Activated CD4-positive, alpha-beta T cell treated with anti-CD3 and anti-CD28 coated beads, Interleukin-2, amount 50 U/mL, for 48 hours (primary cell): ENCODE data around the gene CLEC4C.

ENCODE experiments used
- DNase-seq, 2 experiments: peaks; one replicate each; pipeline ENCODE4 v3.0.0-alpha.2; 2020

Gene CLEC4C

DNA sequence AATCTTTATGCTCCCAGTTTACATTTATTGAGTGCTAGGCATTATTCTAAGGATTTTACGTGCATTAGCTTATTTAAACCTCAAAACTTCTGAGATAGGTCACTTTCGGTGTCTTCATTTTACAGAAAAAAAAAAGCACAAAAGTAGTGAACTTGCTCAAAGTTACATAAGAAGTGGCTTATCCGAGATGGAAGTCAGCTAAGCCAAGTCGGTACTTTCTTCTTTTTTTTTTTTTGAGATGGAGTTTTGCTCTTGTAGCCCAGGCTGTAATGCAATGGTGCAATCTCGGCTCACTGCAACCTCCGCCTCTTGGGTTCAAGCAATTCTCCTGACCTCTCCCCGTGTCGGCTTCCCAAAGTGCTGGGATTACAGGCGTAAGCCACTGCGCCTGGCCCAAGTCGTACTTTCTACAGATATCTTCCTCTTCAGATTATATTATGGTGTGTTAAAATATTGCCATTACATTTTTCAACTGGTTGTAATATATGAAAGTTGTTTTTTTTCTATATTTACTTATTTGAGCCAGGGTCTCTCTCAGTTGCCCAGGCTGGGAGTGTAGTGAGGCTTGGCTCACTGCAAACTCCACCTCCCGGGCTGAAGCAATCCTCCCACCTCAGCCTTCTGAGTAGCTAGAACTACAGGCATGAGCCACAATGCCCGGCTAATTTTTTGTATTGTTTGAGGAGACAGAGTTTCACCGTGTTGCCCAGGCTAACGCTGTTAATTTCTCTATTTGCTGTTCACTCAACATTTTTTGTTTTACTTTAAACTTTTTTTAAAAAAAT lies 27.0 kb downstream of the CLEC4C start:
- DNase-seq: no peak

- DNase-seq: no peak
These were observed 30.8 kb downstream of the CLEC4C start for GRCh38 chr12:7716381-7716780.

GRCh38 chr12:7712841-7713442 lies 34.2 kb downstream of the CLEC4C start:
- no peak for DNase-seq

DNA sequence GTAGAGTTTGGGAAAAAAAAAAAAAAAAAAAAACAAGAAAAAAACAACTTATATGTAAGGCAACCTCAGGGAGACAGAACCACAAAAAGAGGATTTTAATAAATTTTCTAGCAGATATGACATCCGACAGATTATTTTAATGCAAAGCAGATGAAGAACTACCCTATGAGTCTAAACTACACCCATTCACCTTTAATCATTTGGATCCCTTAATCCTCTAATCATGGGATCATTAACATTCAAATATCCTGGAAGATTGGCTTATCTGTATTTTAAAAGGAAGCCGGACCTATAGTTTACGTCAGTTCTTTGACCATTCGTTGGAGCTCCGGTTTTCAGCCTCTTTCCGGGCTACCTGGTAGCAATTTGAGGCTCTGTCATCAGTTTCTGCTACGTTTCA lies 36.0 kb downstream of the CLEC4C start, which contains the start of gene DPPA3:
Gene DPPA3 (plus strand): TSS at position 301 of the 400 bp plus-strand sequence. CDS start 138 bp downstream, outside the sequence.
- DNase-seq: no peak

GRCh38 chr12:7709969-7710675 lies 37.1 kb downstream of the CLEC4C start:
- DNase-seq: no peak

- DNase-seq: no peak
These were observed 41.3 kb downstream of the CLEC4C start for GRCh38 chr12:7705846-7706245.

DNA sequence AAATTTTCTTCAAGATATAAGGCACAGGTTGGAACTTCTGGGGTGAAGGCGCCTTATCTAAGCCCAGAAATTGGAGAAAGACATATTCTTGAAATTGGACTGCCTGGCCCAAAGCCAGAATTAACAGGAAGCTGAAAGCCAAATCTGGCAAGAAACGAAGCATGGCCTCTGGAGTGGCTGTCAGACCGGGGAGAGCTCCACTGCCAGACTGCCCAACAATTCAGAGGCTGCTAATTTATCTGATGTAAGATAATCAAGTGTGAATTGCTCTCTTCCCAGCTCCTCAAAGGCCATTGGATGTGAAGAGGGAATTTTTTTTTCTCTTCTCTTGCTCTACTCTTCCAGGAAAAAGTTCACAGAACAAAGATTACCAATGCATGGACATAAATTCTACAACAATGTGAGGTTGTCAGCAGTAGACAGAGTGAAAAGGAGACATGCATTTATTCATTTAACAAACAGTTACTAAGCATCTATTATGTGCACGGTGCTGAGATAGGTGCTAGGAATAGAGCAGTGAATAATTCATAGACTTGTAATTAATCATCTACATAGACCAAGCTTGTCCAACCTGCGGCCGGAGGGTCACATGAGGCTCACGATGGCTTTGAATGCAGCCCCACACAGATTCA lies 51.5 kb downstream of the CLEC4C start, which contains the start of gene GDF3:
Gene GDF3 (minus strand): TSS at position 210 of the 632 bp plus-strand sequence. CDS start 47 bp downstream, at position 163.
- DNase-seq: no peak

GRCh38 chr12:7695237-7695560 lies 52.0 kb downstream of the CLEC4C start:
- no peak for DNase-seq

GRCh38 chr12:7694556-7695236 lies 52.5 kb downstream of the CLEC4C start:
- DNase-seq: no peak

- DNase-seq: no peak
These were observed 53.4 kb downstream of the CLEC4C start for GRCh38 chr12:7693793-7694192.

DNA sequence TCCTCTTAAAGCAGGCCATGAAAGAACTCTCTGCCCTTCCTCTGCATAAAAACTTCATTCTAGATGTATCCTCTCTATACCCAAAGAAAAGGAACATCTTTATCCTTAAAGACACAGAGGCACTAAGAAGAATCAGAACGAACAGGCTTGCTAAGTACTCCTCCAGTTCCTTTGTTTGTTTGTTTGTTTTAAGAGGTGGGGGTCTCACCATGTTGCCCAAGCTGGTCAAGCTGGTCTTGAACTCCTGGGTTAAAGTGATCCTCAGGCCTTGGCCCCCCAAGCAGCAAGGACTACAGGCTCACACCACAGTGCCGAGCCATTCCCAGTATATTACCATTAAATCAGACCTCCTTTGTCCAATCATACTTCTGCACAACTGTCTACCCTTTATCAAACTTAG lies 65.6 kb downstream of the CLEC4C start:
- DNase-seq: no peak
